ENCODE data around the gene PLPPR1. TPM values are rescaled to one million over a fixed set of nuclear protein-coding genes. Genes with fewer than 3 reads are reported as not detected.

PLPPR1 gene
- total and polyA plus RNA-seq, 2 of the 4 experiments (the other 2 are of a cell fraction): not detected

GRCh38 chr9:101072259-101072658 lies 43.7 kb downstream of the PLPPR1 start:
- Histone ChIP-seq H4K5ac (ENCODE audit: low read depth, low read length) (no peak overlapping the region), H2AK9ac (replicated peaks; ENCODE audit: low read depth, low read length, poor library complexity) (no peak overlapping the region), H2BK120ac (ENCODE audit: low read depth, low read length) (no peak overlapping the region), H3K79me1 (ENCODE audit: low read depth in 1 of 2, low read length in 2 of 2) (no peaks in the 10 kb centered on the region), H3K14ac (replicated peaks; ENCODE audit: low read depth, low read length) (no peak overlapping the region), H2BK20ac (ENCODE audit: low read depth, low read length) (no peak overlapping the region), H2AK5ac (ENCODE audit: low read depth, low read length) (no peak overlapping the region), H4K20me1 (ENCODE audit: insufficient read depth, low read length) (no peaks in the 10 kb centered on the region), H3K23ac (ENCODE audit: low read depth, low read length) (no peak overlapping the region), H3K9ac (ENCODE audit: low read depth, low read length) (no peak overlapping the region), H4K91ac (ENCODE audit: insufficient read depth, low read depth, low read length) (no peak overlapping the region), H3K4me1 (ENCODE audit: control insufficient read depth, insufficient read depth, low read length) (no peaks in the 10 kb centered on the region), H2AFZ (replicated peaks; ENCODE audit: low read length, poor library complexity) (no peak overlapping the region), H3K56ac (ENCODE audit: extremely low read depth, insufficient read depth, low read length) (no peak overlapping the region), H3K18ac (ENCODE audit: low read depth, low read length) (no peak overlapping the region), H3K4me3 (ENCODE audit: insufficient read depth, low read depth, low read length) (no peak overlapping the region), H3K4ac (ENCODE audit: low read depth, low read length) (no peak overlapping the region), H2BK5ac (ENCODE audit: low read depth, low read length, poor library complexity, severe bottlenecking) (no peak overlapping the region), H3K4me2 (ENCODE audit: low read depth, low read length) (no peak overlapping the region), H3K9me1 (ENCODE audit: insufficient read depth, low read length) (no peaks in the 10 kb centered on the region), H3K27ac (ENCODE audit: insufficient read depth, low read length) (no peak overlapping the region), H3K9me3 (ENCODE audit: control insufficient read depth, insufficient read depth, low read length) (peaks cover 8% of the 10 kb centered on the region), H2BK15ac (ENCODE audit: low read depth, low read length) (no peak overlapping the region), H3K27me3 (ENCODE audit: control insufficient read depth, insufficient read depth, low read length) (no peaks in the 10 kb centered on the region), H4K8ac (ENCODE audit: low read depth in 2 of 2, low read length in 2 of 2) (no peak overlapping the region), H3K36me3 (ENCODE audit: control insufficient read depth, insufficient read depth, low read length) (no peaks in the 10 kb centered on the region)
- ChIA-PET CTCF (no interaction called here), POLR2A (ENCODE audit: unreplicated experiment) (no interaction called here)
- no peak for TF ChIP-seq MXI1 (IDR thresholded peaks at IDR 0.05; ENCODE audit: borderline replicate concordance, low read depth, low read length)
- ATAC-seq (ENCODE audit: low read depth): no peak
- no TSS peak for BruUV-seq (replicated peaks)
- WGBS, 2 experiments (ENCODE audit: extremely low coverage in 2 of 2, insufficient read length in 1 of 2): 9% methylated on average over 2 of the region's 3 CpGs; no CpG with 5 or more reads in 1 of the 2 experiments
- in situ Hi-C loops (cut with MboI; ENCODE audit: low sequenced_read_pairs): no loop called here
- intact Hi-C loops (cut with micrococcal nuclease): no loop called here
- DNase-seq: no peak
- dilution Hi-C loops (cut with HindIII; ENCODE audit: low sequenced_read_pairs, unreplicated experiment): no loop called here
